GM12891 (cell line): ENCODE data around the gene PPP1R13B.

ENCODE experiments used
- POLR2A ChIP-seq: IDR thresholded peaks from 2 replicates; pipeline ENCODE4 v1.6.1; 2011; ENCODE audit warnings: low read depth, low read length, control low read depth
- POLR2AphosphoS5 ChIP-seq: IDR thresholded peaks from 2 replicates; pipeline ENCODE4 v1.6.1; 2011; ENCODE audit warnings: low read depth, low read length, control low read depth
- SPI1 ChIP-seq: IDR thresholded peaks from 2 replicates; pipeline ENCODE4 v1.6.1; 2011; ENCODE audit warnings: low read depth, low read length, control low read depth
- TAF1 ChIP-seq: IDR thresholded peaks from 2 replicates; pipeline ENCODE4 v1.6.1; 2011; ENCODE audit warnings: low read depth, low read length, control low read depth

DNA sequence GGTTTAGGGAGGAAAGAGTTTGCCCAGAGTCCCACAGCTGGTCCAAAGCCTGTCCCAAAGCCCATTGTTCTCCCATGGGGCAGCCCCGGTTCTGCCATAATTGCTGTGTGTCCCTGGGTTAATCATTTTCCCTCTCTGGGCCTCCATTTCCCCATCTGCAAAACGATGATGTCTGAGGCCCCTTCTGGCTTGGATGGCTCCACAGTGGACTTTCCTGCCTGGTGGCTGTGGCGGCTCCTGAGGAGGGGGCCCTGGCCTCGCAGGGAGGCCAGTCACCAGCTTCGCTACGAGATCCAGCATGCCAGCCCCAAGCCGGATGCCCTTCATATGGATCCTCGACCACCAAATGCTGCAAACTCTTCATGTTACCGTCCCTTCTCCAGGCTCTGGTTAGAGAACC lies 37.5 kb upstream of the PPP1R13B start:
- TF ChIP-seq POLR2A (no peak), POLR2AphosphoS5 (no peak), TAF1 (no peak), SPI1 (no peak)
